NCI-H510A treated with DMSO at 0.1 percent for 48 hours (cell line): ENCODE data around the gene CCNQ.

Experiments
- DNase-seq: peaks from one replicate; lab custom pipeline; 2025; lab: John Stamatoyannopoulos, UW

Gene CCNQ

GRCh38 chrX:153637121-153638040 is 38.4 kb upstream of the CCNQ start:
- DNase-seq = no peak

DNA sequence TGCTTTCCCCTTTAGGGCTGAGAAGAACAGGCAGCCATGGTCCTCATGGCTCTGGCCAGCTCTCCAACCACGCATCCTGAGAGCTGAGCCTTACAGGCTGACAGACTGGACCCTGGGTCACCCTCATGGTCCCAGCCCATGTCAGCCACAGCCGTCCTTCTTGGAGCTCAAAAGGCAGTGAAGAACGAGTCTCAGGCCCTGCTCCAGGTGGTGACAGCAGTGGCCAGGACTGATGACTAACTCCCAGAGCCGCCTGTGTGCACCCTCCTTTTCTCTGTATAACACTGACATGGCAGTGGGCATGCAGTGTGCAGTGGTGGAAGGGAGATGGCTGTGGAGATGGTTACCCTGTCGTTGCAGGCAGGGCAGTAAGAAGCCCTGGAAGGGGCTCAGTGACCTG is 37.8 kb upstream of the CCNQ start:
- DNase-seq = no peak

DNA sequence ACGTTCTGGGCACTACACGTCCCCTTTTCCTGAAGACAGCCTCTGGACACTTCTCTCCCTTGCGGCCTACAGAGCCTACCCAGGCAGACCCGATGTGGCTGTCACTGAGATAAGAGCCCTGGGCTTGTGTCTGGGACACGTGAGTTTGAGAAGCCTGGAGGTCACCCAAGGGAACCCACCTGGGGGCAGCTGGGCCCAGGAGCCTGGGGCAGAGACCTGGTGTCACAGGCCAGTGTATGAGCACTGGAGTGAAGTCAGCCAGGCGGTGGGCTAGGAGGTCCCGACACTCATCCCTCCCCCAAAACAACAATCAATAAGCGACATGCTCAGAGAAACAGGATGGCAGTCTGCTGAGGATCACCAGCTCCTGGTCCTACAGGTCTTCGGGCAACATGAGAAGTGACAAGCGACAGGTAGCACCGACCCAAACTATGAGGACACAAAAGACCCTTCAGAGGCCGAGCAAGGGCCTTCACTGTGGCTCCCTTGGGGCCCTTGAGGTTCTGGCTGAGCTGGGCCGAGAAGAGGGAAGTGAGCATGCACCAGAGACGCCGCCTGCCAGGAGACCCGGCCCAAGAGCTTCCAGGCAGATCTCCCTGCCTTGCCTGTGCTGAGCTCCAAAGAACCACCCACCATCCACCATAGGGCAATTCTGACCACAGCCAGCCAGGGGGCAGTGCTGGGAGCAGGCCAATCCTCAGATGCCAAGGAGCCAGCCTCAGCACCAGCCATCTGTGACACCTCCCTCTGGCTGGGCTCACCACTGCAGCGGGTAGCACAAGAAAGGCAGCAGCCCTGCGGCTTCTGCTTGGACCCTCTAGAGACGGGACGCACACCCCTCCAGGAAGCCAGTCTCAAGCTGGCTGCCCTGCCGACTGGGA is 37.1 kb upstream of the CCNQ start:
- peak; percentile 3 for DNase-seq

DNA sequence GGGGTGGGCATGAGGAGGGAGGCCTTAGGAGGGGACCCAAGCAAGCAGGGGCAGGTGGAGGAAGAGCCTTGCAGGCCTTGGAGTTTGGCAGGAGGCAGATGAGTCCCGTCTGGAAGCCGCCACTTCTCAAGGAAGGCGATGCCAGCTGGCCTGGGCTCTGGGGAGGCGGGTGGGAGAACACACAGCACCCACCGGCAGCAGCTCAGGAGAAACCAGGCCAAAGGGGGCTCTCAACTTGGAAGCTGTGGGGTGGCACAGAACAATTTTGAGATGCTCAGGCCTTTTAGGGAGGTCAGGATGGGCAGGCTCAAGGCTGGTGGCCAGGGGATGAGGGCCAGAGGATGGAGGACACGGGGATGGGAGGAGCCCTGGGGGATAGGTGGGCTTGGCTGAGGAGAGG is 36.4 kb upstream of the CCNQ start:
- DNase-seq = no peak

DNA sequence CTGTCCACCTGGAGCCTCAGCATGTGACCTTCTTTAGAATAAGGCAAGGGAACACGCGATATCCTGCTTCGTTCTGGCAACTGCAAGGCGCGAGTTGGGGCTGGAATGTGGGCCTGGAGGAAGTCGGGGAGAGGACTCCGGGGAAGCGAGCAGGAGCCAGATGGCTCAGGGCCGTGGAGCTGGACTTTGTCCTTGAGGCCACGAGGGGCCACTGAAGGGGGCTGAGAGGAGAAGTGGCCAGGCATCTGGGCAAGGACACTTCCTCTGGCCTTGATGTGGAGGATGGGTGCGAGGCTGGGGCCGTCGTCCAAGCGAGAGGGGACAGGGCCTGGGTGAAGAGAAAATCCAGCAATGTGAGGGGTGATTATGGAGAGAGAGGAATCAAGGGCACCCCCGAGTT is 35.9 kb upstream of the CCNQ start:
- DNase-seq = no peak

GRCh38 chrX:153634236-153634635 is 35.3 kb upstream of the CCNQ start:
- no peak for DNase-seq

DNA sequence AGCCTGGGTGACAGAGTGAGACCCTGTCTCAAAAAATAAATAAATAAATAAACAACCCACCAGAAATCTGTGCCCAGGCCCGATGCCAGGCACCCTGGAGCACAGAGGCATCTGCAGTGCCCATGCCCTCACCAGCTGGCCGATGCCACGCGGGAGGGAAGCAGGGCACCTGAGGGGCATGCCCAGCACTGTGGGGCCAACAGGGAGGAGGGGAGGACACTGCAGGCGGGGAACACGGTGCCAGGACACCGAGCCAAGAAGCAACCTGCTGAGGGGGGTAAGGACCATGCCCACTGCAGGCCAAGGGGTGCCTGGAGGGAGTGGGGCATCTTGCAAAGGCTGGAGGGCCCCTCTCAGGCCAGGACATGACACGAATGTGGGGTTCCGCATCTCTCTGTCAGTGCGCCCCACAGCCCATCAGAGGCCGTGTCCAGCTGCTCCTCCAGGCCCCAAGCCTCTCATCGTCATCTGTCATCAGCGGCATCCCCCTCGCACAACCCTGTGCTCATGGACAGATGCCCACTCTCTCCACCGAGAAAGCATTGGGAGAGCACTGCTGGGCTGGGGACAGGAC is 34.8 kb upstream of the CCNQ start:
- no peak for DNase-seq

- no peak for DNase-seq
Measured at GRCh38 chrX:153633048-153633447, 34.1 kb upstream of the CCNQ start.

- no peak for DNase-seq
Measured at GRCh38 chrX:153632595-153632946, 33.6 kb upstream of the CCNQ start.

DNA sequence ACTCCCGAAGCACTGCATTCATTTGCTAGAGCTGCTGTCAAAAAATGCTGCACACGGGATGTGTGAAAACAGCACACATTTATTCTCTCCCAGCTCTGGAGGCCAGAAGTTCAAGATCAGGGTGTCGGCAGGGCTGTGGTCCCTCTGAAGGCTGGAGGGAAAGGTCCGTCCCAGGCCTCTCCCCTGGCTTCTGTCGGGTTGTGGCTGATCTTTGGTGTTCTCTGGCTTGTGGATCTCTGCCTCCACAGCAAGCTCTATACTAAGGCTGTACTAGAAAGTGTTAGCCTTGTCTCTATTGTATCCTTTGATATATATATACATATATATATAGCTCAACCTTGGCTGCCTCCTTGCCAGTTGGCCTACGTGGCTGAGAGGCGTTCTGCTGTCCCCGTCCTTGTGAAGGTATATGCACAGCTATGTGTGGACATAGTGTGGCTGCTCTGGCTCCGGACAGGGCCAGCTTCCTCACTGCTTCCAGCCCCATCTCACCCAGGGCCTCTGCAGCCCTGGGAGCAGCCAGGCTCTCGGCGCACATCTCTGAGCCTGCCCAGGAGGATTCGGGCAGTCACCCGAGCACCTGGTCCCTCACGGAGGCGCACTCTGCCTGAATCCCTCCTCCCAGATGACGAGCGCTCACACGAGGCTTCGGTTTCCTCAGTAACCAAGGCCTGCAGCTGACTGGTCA is 33.1 kb upstream of the CCNQ start:
- DNase-seq = no peak

DNA sequence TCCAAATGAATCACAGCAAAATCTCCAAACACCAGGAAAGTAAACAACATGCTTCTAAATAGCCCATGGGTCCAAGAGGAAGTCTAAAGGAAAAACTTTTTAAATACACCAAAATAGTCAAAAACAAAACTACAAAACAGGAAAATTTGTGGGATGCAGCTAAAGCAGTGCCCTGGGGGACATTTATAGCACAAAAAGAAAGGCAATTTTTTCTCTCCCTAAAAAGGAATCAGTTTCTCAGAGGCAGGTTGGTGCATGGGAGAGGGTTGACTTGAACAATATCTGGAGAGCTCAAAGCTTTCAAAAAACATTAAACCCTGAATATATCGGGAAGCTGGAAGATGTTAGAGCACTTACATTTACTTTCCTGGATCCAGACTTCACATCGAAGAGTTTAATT is 32.4 kb upstream of the CCNQ start:
- no peak for DNase-seq

- DNase-seq = no peak
Measured at GRCh38 chrX:153628665-153629064, 29.7 kb upstream of the CCNQ start.

DNA sequence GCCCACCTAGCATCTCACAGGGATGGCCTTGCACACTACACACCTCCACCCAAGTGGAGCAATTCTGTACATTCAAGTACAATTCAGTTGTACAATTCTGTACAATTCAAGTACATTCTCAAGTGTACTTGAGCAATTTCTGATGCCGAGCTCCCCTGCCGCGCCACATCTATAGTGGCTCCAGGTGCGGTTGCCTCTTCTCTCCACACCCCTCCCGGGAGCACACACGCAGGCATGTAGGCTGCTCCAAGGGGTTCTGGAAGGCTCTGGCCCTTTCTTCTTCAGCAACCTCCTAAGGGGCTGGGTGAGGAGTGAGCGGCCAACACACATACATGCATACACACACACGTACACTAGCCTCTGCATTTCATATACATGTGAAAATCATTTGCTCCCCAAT is 29.2 kb upstream of the CCNQ start:
- peak; percentile 34 for DNase-seq

- no peak for DNase-seq
Measured at GRCh38 chrX:153627675-153628111, 28.8 kb upstream of the CCNQ start.

DNA sequence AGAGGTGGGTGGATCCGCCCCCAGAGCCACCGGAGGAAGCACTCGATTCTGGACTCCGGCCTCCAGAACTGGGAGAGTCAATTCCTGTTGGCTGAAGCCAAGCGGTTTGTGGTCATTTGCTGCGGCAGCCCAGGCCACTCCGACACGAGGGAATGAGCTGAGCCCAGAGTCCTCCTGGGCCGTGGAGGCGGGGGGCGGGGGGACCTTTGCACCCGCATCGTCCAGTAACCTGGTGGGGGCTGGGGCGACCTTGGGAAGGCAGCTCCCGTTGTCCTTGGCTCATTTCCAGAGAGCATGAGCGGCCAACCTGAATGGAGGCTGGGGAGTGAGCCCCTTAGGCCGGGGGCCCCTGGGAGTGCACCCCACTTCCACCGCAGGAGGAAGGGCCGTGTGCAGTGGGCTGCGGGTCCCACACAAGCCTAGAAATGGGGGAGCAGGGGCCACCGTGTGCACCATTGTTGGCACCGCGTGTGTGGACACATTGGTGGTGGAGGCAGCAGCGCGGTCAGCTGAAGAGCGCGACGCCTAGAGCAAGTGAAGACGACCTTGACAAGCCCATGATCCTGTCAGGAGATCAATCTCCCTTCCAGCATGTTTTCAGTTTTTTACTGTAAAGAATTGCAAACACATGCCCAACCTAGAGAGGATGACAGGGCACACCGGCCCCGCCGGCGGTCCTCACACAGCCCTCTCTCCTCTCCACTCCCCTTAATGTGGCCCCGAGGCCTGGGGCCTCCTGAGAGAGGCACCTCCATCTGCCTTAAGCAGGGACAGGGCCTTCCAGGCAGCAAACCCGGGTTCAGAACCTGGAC is 28.1 kb upstream of the CCNQ start:
- no peak for DNase-seq

DNA sequence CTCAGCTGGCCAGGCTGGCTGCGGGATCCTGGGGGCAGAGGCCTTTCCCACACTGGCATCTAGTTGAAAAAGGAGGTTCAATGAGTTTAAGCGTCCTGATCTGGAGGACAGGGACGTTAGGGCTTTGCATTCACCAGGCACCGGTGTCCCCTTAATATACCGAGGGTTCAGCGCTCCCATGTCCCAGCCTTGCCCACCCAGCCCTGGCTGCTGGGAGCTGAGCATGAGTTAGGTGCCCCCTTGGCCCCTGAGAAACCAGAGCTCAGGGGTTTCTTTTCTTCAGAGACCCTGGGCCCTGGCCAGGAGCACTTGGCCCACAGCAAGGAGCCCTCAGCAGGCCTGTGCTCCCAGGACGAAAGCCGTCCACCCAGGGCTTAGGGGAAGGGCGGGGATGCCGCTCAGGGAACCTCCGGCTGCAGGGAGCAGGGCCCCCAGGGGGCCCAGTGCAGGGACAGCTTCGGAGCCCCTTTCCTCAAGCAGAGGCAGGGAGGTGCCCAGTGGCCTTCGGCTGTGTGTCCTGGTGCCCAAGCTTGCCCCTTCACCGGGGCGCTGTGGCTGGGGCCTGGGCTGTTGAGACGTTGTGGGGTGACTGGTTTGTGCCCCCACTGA is 27.2 kb upstream of the CCNQ start:
- no peak for DNase-seq

DNA sequence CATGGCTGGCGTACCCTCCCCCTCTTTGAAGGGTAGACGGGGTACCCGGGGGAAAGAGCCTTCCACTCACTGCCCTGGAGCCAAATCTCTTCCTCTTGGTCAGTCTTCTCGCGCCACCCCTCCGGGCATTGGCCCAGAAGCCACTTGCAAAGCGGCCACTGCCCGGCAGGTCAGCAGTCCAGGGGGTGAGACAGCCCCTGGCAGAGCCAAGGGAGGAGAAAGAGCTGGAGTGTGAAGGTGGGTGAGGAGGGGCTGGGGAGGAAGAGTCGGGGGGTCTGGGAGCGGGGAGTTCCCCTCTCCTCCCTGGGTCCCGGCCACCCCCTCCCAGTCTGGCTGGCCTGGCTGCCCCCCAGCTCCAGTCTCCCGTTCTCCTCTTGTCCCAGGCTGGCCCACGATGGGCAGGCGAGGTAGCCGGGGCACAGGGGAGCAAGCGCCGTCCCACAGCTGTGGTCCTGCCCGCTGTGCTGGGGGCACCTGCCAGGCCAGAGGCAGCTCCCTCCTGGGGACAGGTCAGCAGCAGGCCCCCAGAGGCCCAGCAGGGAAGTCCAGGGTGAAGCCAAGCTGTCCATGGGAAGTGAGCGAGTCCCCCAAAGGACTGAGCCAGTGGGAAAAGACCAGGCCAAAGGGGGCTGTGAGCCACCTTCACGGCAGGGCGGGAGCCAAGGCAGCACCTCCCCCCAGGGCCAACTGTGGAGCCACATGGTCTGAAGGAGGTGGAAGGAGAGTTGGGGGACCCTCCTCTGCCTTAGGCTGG is 26.5 kb upstream of the CCNQ start:
- DNase-seq = no peak

- DNase-seq = no peak
Measured at GRCh38 chrX:153624196-153625091, 25.5 kb upstream of the CCNQ start.
